ENCODE data around the gene OXA1L.

The OXA1L gene

GRCh38 chr14:22794551-22794951, 28.1 kb downstream of the OXA1L start:
- TF ChIP-seq POLR2AphosphoS5 (IDR thresholded peaks at IDR 0.05; ENCODE audit: low read depth, low read length) (no peak), REST (IDR thresholded peaks at IDR 0.05; ENCODE audit: insufficient read depth in 1 of 2, low read depth in 2 of 2, low read length in 2 of 2) (no peak), TAF1 (IDR thresholded peaks at IDR 0.05; ENCODE audit: borderline replicate concordance, insufficient read depth, low read length) (no peak), FOXP2 (optimal IDR thresholded peaks at IDR 0.05; ENCODE audit: borderline replicate concordance, extremely low read depth, extremely low read length, insufficient read depth) (no peak), SIN3A (IDR thresholded peaks at IDR 0.05; ENCODE audit: borderline replicate concordance, insufficient read depth, low read length) (no peak)

GRCh38 chr14:22796087-22796707, 29.7 kb downstream of the OXA1L start:
- TF ChIP-seq REST (IDR thresholded peaks at IDR 0.05; ENCODE audit: insufficient read depth in 1 of 2, low read depth in 2 of 2, low read length in 2 of 2) (no peak), FOXP2 (optimal IDR thresholded peaks at IDR 0.05; ENCODE audit: borderline replicate concordance, extremely low read depth, extremely low read length, insufficient read depth) (no peak), SIN3A (IDR thresholded peaks at IDR 0.05; ENCODE audit: borderline replicate concordance, insufficient read depth, low read length) (no peak), TAF1 (IDR thresholded peaks at IDR 0.05; ENCODE audit: borderline replicate concordance, insufficient read depth, low read length) (no peak), POLR2AphosphoS5 (IDR thresholded peaks at IDR 0.05; ENCODE audit: low read depth, low read length) (no peak)

DNA sequence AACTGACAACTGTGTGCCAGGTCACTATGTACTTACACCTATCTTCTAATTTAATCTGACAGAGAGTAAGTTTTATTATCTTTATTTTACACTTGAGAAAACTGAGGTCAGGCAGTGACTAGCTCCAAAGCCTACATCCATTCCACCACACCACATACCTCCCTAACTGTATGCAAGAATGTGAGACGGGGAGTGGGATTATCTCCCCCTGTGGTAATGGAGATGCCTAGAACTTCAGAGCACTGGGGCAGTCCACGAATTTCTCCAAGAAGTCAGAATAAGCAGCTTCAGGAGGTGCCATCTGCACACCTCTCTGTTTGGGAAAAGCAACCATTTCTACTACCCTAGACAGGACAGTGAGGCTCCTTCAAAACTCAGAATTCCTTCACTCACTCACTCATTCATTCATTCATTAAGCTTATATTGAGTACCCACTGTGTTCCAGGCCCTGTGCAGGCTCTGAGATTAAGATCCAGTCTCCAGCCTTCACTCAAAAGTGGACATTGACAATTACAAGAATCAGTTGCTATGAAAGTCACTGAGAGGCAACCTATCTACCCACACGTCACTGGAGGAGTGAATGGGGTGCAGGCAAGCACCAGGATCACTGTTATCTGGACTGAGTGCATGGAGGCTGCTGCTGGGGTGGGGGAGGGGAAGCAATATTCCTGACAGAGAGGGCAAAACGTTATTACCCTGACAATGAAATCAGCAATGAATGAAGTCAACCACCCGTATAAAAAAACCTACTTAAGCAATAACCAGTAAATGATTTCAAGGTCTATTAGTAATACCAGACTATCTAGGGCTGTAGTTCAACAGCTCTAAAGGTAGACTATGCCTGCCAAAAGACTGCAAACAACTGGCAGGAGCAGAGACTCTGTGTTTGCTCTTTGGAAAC, 30.8 kb downstream of the OXA1L start:
- TF ChIP-seq TAF1 (IDR thresholded peaks at IDR 0.05; ENCODE audit: borderline replicate concordance, insufficient read depth, low read length) (no peak), SIN3A (IDR thresholded peaks at IDR 0.05; ENCODE audit: borderline replicate concordance, insufficient read depth, low read length) (no peak), REST (IDR thresholded peaks at IDR 0.05; ENCODE audit: insufficient read depth in 1 of 2, low read depth in 2 of 2, low read length in 2 of 2) (no peak), POLR2AphosphoS5 (IDR thresholded peaks at IDR 0.05; ENCODE audit: low read depth, low read length) (no peak), FOXP2 (optimal IDR thresholded peaks at IDR 0.05; ENCODE audit: borderline replicate concordance, extremely low read depth, extremely low read length, insufficient read depth) (no peak)

GRCh38 chr14:22798528-22798927, 32.0 kb downstream of the OXA1L start:
- TF ChIP-seq TAF1 (IDR thresholded peaks at IDR 0.05; ENCODE audit: borderline replicate concordance, insufficient read depth, low read length): no peak
- no peak for TF ChIP-seq REST (IDR thresholded peaks at IDR 0.05; ENCODE audit: insufficient read depth in 1 of 2, low read depth in 2 of 2, low read length in 2 of 2)
- TF ChIP-seq SIN3A (IDR thresholded peaks at IDR 0.05; ENCODE audit: borderline replicate concordance, insufficient read depth, low read length): no peak
- TF ChIP-seq POLR2AphosphoS5 (IDR thresholded peaks at IDR 0.05; ENCODE audit: low read depth, low read length): no peak
- TF ChIP-seq FOXP2 (optimal IDR thresholded peaks at IDR 0.05; ENCODE audit: borderline replicate concordance, extremely low read depth, extremely low read length, insufficient read depth): no peak
